GM23338 (cell line): ENCODE results near the gene CCR7. TPM values are rescaled to one million over a fixed set of nuclear protein-coding genes. Genes with fewer than 3 reads are reported as not detected.

Experiments used
- ATAC-seq: fragments of 200-7000 bp; cut with Tn5 transposase; 3 replicates; pipeline ENCODE4 v1.9.1; 2020
- DNase-seq: peaks from one replicate; pipeline ENCODE4 v3.0.0-alpha.2; 2015; ENCODE audit warnings: low spot score
- H2AFZ ChIP-seq: fragments of 200-600 bp; sonication (generic); 2 replicates; pipeline ENCODE4 v1.8.0; 2016; ENCODE audit warnings: antibody characterized with exemption, mild to moderate bottlenecking, moderate library complexity
- H3F3A ChIP-seq: fragments of 200-600 bp; sonication (generic); replicated peaks from 2 replicates; pipeline ENCODE4 v1.8.0; 2017; ENCODE audit warnings: antibody characterized with exemption, mixed run types, low read depth
- H3K27ac ChIP-seq: fragments of 200-600 bp; sonication (generic); 2 replicates; pipeline ENCODE4 v1.6.1; 2016; ENCODE audit warnings: low read depth
- H3K27me3 ChIP-seq: fragments of 200-600 bp; sonication (generic); 2 replicates; pipeline ENCODE4 v1.8.0; 2016; ENCODE audit warnings: mild to moderate bottlenecking, mixed run types, moderate library complexity; ENCODE audit not compliant: insufficient read depth
- H3K36me3 ChIP-seq: fragments of 200-600 bp; sonication (generic); 2 replicates; pipeline ENCODE4 v1.8.0; 2016; ENCODE audit warnings: mild to moderate bottlenecking; ENCODE audit not compliant: insufficient read depth
- H3K4me1 ChIP-seq: fragments of 200-600 bp; sonication (generic); 2 replicates; pipeline ENCODE4 v1.8.0; 2016; ENCODE audit warnings: mild to moderate bottlenecking, moderate library complexity; ENCODE audit not compliant: insufficient read depth
- H3K4me2 ChIP-seq: fragments of 200-600 bp; sonication (generic); 2 replicates; pipeline ENCODE4 v1.7.1; 2017; ENCODE audit warnings: mixed run types
- H3K4me3 ChIP-seq: fragments of 200-600 bp; sonication (generic); 2 replicates; pipeline ENCODE4 v1.6.1; 2016; ENCODE audit warnings: mixed run types
- H3K79me2 ChIP-seq: fragments of 200-600 bp; sonication (generic); replicated peaks from 2 replicates; pipeline ENCODE4 v1.8.0; 2017; ENCODE audit warnings: mild to moderate bottlenecking; ENCODE audit not compliant: insufficient read depth
- H3K9me2 ChIP-seq: fragments of 200-600 bp; sonication (generic); 2 replicates; pipeline ENCODE4 v1.8.0; 2017; ENCODE audit not compliant: insufficient read depth
- H4K20me1 ChIP-seq: fragments of 200-600 bp; sonication (generic); replicated peaks from 2 replicates; pipeline ENCODE4 v1.8.0; 2017; ENCODE audit warnings: mild to moderate bottlenecking; ENCODE audit not compliant: insufficient read depth
- H3K27ac Mint-ChIP-seq: 2 replicates; pipeline ENCODE4 v1.8.0; 2020; ENCODE audit warnings: inconsistent platforms, mild to moderate bottlenecking, moderate library complexity, mixed read lengths
- H3K27me3 Mint-ChIP-seq: 3 replicates; pipeline ENCODE4 v1.8.0; 2022; ENCODE audit warnings: low read depth, mild to moderate bottlenecking, moderate library complexity, mixed read lengths, inconsistent platforms; ENCODE audit not compliant: insufficient read depth, poor library complexity
- H3K36me3 Mint-ChIP-seq: 3 replicates; pipeline ENCODE4 v1.8.0; 2021; ENCODE audit warnings: low read depth, mild to moderate bottlenecking, inconsistent platforms, moderate library complexity, mixed read lengths
- H3K4me1 Mint-ChIP-seq: 3 replicates; pipeline ENCODE4 v1.8.0; 2020; ENCODE audit warnings: mild to moderate bottlenecking, inconsistent platforms, mixed read lengths
- H3K4me3 Mint-ChIP-seq: 3 replicates; pipeline ENCODE4 v1.8.0; 2021; ENCODE audit warnings: moderate library complexity, mild to moderate bottlenecking, inconsistent platforms, mixed read lengths
- H3K9me3 Mint-ChIP-seq: 3 replicates; pipeline ENCODE4 v1.8.0; 2020; ENCODE audit warnings: moderate library complexity, mild to moderate bottlenecking, inconsistent platforms, mixed read lengths
- CREB1 ChIP-seq: fragments of 250-450 bp; sonication (Bioruptor Pico); IDR thresholded peaks from 2 replicates; pipeline ENCODE4 v1.5.0; 2020; ENCODE audit warnings: low read depth, mild to moderate bottlenecking, moderate library complexity
- CTCF ChIP-seq, 2 experiments: fragments of 200-600 bp in 1 of 2; sonication (generic) in 1 of 2; conservative IDR thresholded peaks; 2 replicates each; pipeline versions ENCODE4 v1.5.1 to v1.6.1; 2016 to 2017; ENCODE audit warnings: antibody characterized with exemption in 2 of 2, low read depth in 2 of 2, mild to moderate bottlenecking in 2 of 2, moderate library complexity in 1 of 2
- ETS1 ChIP-seq: IDR thresholded peaks from 2 replicates; pipeline ENCODE4 v1.6.1; 2016; ENCODE audit warnings: antibody characterized with exemption
- EZH2 ChIP-seq: fragments of 200-600 bp; sonication (generic); IDR thresholded peaks from one replicate; pipeline ENCODE4 v1.8.0; 2017; ENCODE audit warnings: antibody characterized with exemption, mild to moderate bottlenecking, low read depth; ENCODE audit not compliant: unreplicated experiment
- EZH2phosphoT487 ChIP-seq: fragments of 200-600 bp; sonication (generic); IDR thresholded peaks from one replicate; pipeline ENCODE4 v1.8.1; 2018; ENCODE audit warnings: antibody characterized with exemption; ENCODE audit not compliant: unreplicated experiment
- JUNB ChIP-seq: IDR thresholded peaks from one replicate; pipeline ENCODE4 v1.6.1; 2016; ENCODE audit warnings: antibody characterized with exemption; ENCODE audit not compliant: unreplicated experiment
- NANOG ChIP-seq: IDR thresholded peaks from 2 replicates; pipeline ENCODE4 v1.6.1; 2016; ENCODE audit warnings: antibody characterized with exemption, borderline replicate concordance
- POLR2AphosphoS5 ChIP-seq: IDR thresholded peaks from 2 replicates; pipeline ENCODE4 v1.6.1; 2016; ENCODE audit warnings: antibody characterized with exemption, low read depth
- REST ChIP-seq: IDR thresholded peaks from one replicate; pipeline ENCODE4 v1.6.1; 2018; ENCODE audit warnings: antibody characterized with exemption; ENCODE audit not compliant: unreplicated experiment
- STAT1 ChIP-seq: IDR thresholded peaks from one replicate; pipeline ENCODE4 v1.6.1; 2016; ENCODE audit warnings: antibody characterized with exemption; ENCODE audit not compliant: unreplicated experiment
- ZNF114 ChIP-seq: fragments of 250-450 bp; sonication (Bioruptor Pico); IDR thresholded peaks from 2 replicates; pipeline ENCODE4 v1.5.0; 2020; ENCODE audit warnings: mild to moderate bottlenecking, moderate library complexity
- ZNF331 ChIP-seq: fragments of 250-450 bp; sonication (Bioruptor Pico); IDR thresholded peaks from 2 replicates; pipeline ENCODE4 v1.5.0; 2020; ENCODE audit warnings: low read depth, mild to moderate bottlenecking, moderate library complexity
- ZNF462 ChIP-seq: fragments of 250-450 bp; sonication (Bioruptor Pico); IDR thresholded peaks from 2 replicates; pipeline ENCODE4 v1.5.0; 2020; ENCODE audit warnings: mild to moderate bottlenecking, moderate library complexity
- polyA plus RNA-seq: library from polyadenylated mRNA; unstranded; fragments of >200 nt; fragmentation: Nextera tagmentation; extraction: Ambion mirVana; gene quantifications from 2 replicates; pipeline ENCODE4 v1.2.1, GENCODE V29; 2016
- total RNA-seq: library from RNA; depleted of rRNA; stranded (reverse); fragments of >200 nt; shearing (Covaris generic); gene quantifications from 2 replicates; pipeline ENCODE4 v1.2.3, GENCODE V29; 2014

Gene CCR7
- total and polyA plus RNA-seq, 2 experiments from 2014 or later: 0.37 to 0.59 TPM

GRCh38 chr17:40553694-40554534 is 11.4 kb downstream of the CCR7 start:
- Histone ChIP-seq H2AFZ (peak overlapping the region; percentile 76), H3K4me3 (no peak overlapping the region), H3F3A (no peaks in the 10 kb centered on the region), H3K27ac (no peak overlapping the region), H3K9me2 (no peaks in the 10 kb centered on the region), H3K27me3 (no peaks in the 10 kb centered on the region), H4K20me1 (no peaks in the 10 kb centered on the region), H3K36me3 (no peaks in the 10 kb centered on the region), H3K4me2 (no peak overlapping the region), H3K79me2 (no peaks in the 10 kb centered on the region), H3K4me1 (no peaks in the 10 kb centered on the region; the same call in 1 of the 2 replicates)
- Mint-ChIP-seq H3K27ac (0 out of 2 replicates have a peak overlapping the region, but pooled peaks have one; percentile 38), H3K36me3 (no peaks in the 10 kb centered on the region), H3K27me3 (peaks cover 22% of the 10 kb centered on the region), H3K4me3 (no peak overlapping the region), H3K9me3 (no peaks in the 10 kb centered on the region), H3K4me1 (peaks cover 18% of the 10 kb centered on the region)
- DNase-seq: no peak
- TF ChIP-seq ZNF114 (CRISPR knock-in tag) (no peak), CREB1 (CRISPR knock-in tag) (no peak), NANOG (no peak), JUNB (no peak), CTCF (conservative IDR thresholded peaks at IDR 0.05; ENCODE audit: low read depth in 2 of 2) (no peak), ZNF331 (CRISPR knock-in tag) (no peak), STAT1 (no peak), EZH2phosphoT487 (no peak), REST (no peak), ZNF462 (CRISPR knock-in tag) (no peak), ETS1 (no peak), EZH2 (no peak), POLR2AphosphoS5 (no peak)
- ATAC-seq: no peak
